ENCODE measurements around the gene SERP2.

SERP2 gene

DNA sequence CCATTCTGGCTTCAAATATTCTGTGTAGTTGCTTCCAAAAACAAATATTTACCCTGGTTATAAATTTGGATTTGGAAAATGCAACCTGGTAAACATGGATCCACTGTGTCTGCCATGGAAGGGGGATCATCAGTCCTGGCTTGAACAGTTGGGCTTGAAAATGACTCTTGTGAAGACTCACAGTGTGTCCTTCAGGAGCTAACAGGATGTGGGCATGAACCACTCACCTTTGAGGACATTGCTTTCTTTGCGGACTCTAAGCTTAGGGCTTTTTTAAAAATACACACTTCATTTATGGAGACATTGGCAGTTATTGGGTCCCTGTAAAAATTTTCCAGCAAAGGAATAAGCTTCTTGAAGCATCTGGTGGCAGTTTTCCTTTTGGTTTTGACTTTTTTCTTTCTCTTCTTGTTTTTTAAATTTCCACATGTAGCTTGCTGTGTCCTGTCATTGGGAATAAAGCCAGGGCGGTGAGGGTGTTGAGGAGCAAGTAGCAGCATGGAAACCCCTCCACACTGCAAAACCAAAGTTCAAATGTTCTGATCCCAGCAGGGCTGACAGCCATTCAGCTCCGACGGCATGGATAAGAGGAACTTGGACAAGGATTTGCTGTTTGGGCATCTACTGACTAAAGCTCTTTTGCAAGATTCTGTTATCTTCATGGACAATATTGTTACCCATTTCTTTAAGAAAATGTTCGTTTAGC is 39.5 kb upstream of the SERP2 start:
- ChIA-PET POLR2A (no interaction called here), CTCF (no interaction called here)
- no peak for TF ChIP-seq FOXA1 (IDR thresholded peaks at IDR 0.05)
- no peak for TF ChIP-seq SUZ12 (IDR thresholded peaks at IDR 0.05)
- TF ChIP-seq ZNF384 (IDR thresholded peaks at IDR 0.05) = no peak
- no peak for TF ChIP-seq TARDBP (IDR thresholded peaks at IDR 0.05)
- no peak for TF ChIP-seq ELF4 (IDR thresholded peaks at IDR 0.05)
- no peak for TF ChIP-seq NFRKB (IDR thresholded peaks at IDR 0.05)

DNA sequence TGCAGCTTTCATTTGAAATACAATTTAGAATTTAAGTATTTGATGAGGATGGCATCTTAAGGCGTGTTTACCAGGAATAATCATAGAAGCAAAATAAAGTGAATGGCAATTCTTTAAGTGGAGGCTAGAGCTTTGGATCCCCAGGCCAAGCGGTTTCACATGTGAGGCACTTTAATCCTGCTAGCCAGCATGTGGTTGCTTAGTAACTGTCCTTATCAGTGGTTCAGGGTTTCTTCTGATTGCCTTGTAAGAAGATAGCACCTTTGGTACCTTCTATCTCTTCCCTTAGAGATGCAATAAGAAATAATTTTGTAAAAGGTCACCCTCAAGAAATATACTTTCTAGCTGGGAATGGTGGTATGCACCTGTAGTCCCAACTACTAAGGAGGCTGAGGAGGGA is 38.9 kb upstream of the SERP2 start:
- TF ChIP-seq LEF1 (IDR thresholded peaks at IDR 0.05; ENCODE audit: borderline replicate concordance) = no peak
- no peak for TF ChIP-seq SP1 (IDR thresholded peaks at IDR 0.05)
- no peak for TF ChIP-seq ELF4 (IDR thresholded peaks at IDR 0.05)
- no peak for TF ChIP-seq HDGF (IDR thresholded peaks at IDR 0.05; ENCODE audit: borderline replicate concordance)
- TF ChIP-seq L3MBTL2 (conservative IDR thresholded peaks at IDR 0.05) = no peak
- TF ChIP-seq FOXM1 (IDR thresholded peaks at IDR 0.05; ENCODE audit: borderline replicate concordance) = no peak
- TF ChIP-seq ZNF384 (IDR thresholded peaks at IDR 0.05) = no peak
- TF ChIP-seq, protein P1, sequence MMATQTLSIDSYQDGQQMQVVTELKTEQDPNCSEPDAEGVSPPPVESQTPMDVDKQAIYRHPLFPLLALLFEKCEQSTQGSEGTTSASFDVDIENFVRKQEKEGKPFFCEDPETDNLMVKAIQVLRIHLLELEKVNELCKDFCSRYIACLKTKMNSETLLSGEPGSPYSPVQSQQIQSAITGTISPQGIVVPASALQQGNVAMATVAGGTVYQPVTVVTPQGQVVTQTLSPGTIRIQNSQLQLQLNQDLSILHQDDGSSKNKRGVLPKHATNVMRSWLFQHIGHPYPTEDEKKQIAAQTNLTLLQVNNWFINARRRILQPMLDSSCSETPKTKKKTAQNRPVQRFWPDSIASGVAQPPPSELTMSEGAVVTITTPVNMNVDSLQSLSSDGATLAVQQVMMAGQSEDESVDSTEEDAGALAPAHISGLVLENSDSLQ (IDR thresholded peaks at IDR 0.05) = no peak
- TF ChIP-seq FOXA1 (IDR thresholded peaks at IDR 0.05) = no peak
- no peak for TF ChIP-seq CTBP1 (IDR thresholded peaks at IDR 0.05; ENCODE audit: borderline replicate concordance)
- no peak for TF ChIP-seq FOXK2 (IDR thresholded peaks at IDR 0.05)
- no peak for TF ChIP-seq ARNT (IDR thresholded peaks at IDR 0.05)
- TF ChIP-seq SUZ12 (IDR thresholded peaks at IDR 0.05) = no peak
- TF ChIP-seq NFRKB (IDR thresholded peaks at IDR 0.05) = no peak
- ChIA-PET POLR2A (no interaction called here), CTCF (no interaction called here)
- DNase-seq (ENCODE audit: extremely low spot score) = no peak

More for the DNA sequence above, 39.5 kb upstream of the SERP2 start:
- DNase-seq (ENCODE audit: extremely low spot score) = no peak

DNA sequence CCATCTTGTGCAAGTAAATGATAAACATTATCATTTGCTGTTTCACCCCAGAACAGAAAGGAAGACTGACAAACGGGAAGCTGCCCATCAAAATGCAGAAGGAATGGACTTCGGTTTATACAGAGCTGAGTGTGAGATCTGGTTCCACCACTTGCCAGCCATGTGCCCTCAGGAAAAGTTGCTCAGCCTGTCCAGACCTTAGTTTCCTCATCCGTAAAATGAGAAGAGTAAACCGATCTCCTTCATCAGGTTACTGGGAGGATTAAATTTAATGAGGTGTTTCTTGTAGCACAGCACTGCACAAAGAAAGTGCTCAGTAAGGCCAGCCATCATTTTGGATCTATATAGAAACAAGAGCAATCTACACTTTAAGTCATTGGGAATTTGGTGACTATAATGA is 36.7 kb upstream of the SERP2 start:
- ChIA-PET POLR2A (no interaction called here), CTCF (no interaction called here)
- TF ChIP-seq L3MBTL2 (conservative IDR thresholded peaks at IDR 0.05) (no peak; the same call in 1 of the 2 replicates), BHLHE40 (IDR thresholded peaks at IDR 0.05; ENCODE audit: borderline replicate concordance) (no peak)
- TF ChIP-seq, protein P1 (IDR thresholded peaks at IDR 0.05) = no peak
- DNase-seq (ENCODE audit: extremely low spot score) = no peak

DNA sequence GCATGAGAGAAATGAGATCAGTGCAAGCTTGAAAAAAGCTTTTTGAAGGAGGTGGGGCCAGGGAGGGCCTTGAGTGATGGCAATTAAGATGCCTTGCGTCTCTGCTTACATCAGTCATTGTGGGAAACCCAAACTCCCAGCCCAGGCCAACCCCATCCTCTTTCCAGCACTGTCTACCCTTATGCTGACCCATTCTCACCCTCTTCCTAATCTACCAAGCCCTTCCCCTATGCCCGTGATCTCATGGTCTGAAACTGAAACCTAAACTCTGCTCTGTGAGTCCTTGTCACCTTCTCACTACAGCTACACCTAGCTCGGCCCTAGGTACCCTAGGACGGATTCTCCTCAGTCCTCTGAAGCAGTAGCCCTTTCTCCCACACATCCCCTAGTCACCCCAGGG is 36.0 kb upstream of the SERP2 start:
- no peak for DNase-seq (ENCODE audit: extremely low spot score)
- no peak for TF ChIP-seq TARDBP (IDR thresholded peaks at IDR 0.05)
- TF ChIP-seq ELF4 (IDR thresholded peaks at IDR 0.05) = no peak
- TF ChIP-seq CTBP1 (IDR thresholded peaks at IDR 0.05; ENCODE audit: borderline replicate concordance) = no peak
- no peak for TF ChIP-seq FOXK2 (IDR thresholded peaks at IDR 0.05)
- TF ChIP-seq SUZ12 (IDR thresholded peaks at IDR 0.05) = no peak
- no peak for TF ChIP-seq L3MBTL2 (conservative IDR thresholded peaks at IDR 0.05)
- no peak for TF ChIP-seq LEF1 (IDR thresholded peaks at IDR 0.05; ENCODE audit: borderline replicate concordance)
- no peak for TF ChIP-seq NFRKB (IDR thresholded peaks at IDR 0.05)
- TF ChIP-seq SP1 (IDR thresholded peaks at IDR 0.05) = no peak
- no peak for TF ChIP-seq ARNT (IDR thresholded peaks at IDR 0.05)
- no peak for TF ChIP-seq FOXM1 (IDR thresholded peaks at IDR 0.05; ENCODE audit: borderline replicate concordance)
- TF ChIP-seq ZNF384 (IDR thresholded peaks at IDR 0.05) = no peak
- TF ChIP-seq BHLHE40 (IDR thresholded peaks at IDR 0.05; ENCODE audit: borderline replicate concordance) = no peak
- TF ChIP-seq HDGF (IDR thresholded peaks at IDR 0.05; ENCODE audit: borderline replicate concordance) = no peak
- TF ChIP-seq, protein P1 (IDR thresholded peaks at IDR 0.05) = no peak
- TF ChIP-seq FOXA1 (IDR thresholded peaks at IDR 0.05) = no peak
- ChIA-PET POLR2A (no interaction called here), CTCF (no interaction called here)

DNA sequence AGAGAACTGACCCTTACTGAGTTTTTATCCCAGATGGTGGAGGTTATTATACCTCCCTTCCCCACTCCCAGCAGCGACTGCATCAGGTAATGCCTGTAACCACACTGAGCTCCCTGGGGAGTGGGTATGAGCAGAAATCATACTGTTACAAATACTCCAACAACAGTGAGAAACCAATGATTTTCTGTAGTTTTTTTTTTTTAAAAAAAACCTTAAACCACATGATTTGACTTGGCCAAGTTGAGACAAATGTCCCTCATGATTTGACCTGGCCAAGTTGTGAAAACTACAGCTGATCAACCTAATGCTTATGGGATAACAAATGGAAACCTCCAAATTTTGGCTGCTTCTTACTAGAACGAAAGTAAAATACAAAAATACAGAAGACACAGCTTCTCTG is 33.1 kb upstream of the SERP2 start:
- no peak for DNase-seq (ENCODE audit: extremely low spot score)
- ChIA-PET CTCF (no interaction called here), POLR2A (no interaction called here)
- no peak for TF ChIP-seq L3MBTL2 (conservative IDR thresholded peaks at IDR 0.05)
- TF ChIP-seq TARDBP (IDR thresholded peaks at IDR 0.05) = no peak
- TF ChIP-seq HDGF (IDR thresholded peaks at IDR 0.05; ENCODE audit: borderline replicate concordance) = no peak
- no peak for TF ChIP-seq BHLHE40 (IDR thresholded peaks at IDR 0.05; ENCODE audit: borderline replicate concordance)

DNA sequence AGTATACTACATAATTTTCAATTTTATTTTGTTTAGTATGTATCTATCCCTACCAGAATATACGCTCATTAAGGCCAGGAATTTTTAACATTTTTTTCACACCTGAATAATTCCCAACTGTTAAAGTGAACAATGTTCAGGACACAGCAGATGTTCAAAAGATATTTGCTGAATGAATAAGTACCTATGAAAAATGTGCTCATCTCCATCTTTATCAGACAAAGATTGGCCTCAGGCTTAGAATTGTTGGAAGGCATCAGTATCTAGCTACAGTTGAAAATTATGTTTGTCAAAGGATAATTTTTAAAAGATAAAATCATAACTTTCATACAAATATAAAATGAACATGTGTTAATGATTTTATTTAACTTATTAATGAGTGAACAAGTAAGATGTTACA is 30.9 kb upstream of the SERP2 start:
- CTCF ChIA-PET = no interaction called here
- POLR2A ChIA-PET = no interaction called here
- TF ChIP-seq TARDBP (IDR thresholded peaks at IDR 0.05) = no peak
- TF ChIP-seq SP1 (IDR thresholded peaks at IDR 0.05) = no peak
- no peak for TF ChIP-seq FOXK2 (IDR thresholded peaks at IDR 0.05)
- TF ChIP-seq LEF1 (IDR thresholded peaks at IDR 0.05; ENCODE audit: borderline replicate concordance) = no peak
- no peak for TF ChIP-seq ELF4 (IDR thresholded peaks at IDR 0.05)
- TF ChIP-seq, protein P1 (IDR thresholded peaks at IDR 0.05) = no peak
- TF ChIP-seq SUZ12 (IDR thresholded peaks at IDR 0.05) = no peak
- TF ChIP-seq FOXA1 (IDR thresholded peaks at IDR 0.05) = no peak
- no peak for TF ChIP-seq FOXM1 (IDR thresholded peaks at IDR 0.05; ENCODE audit: borderline replicate concordance)
- TF ChIP-seq NFRKB (IDR thresholded peaks at IDR 0.05) = no peak
- TF ChIP-seq HDGF (IDR thresholded peaks at IDR 0.05; ENCODE audit: borderline replicate concordance) = no peak
- TF ChIP-seq CTBP1 (IDR thresholded peaks at IDR 0.05; ENCODE audit: borderline replicate concordance) = no peak
- no peak for TF ChIP-seq ARNT (IDR thresholded peaks at IDR 0.05)
- no peak for TF ChIP-seq ZNF384 (IDR thresholded peaks at IDR 0.05)
- DNase-seq (ENCODE audit: extremely low spot score) = no peak

Measured in HEK293T (cell line).